MM.1S (cell line): ENCODE results near the gene PPP1R11.
"Not testable (repeated sequence)": the region's sequence is repeated elsewhere in the genome, so short reads cannot be mapped to it uniquely, and the experiment has no call there.

Experiments
- DNase-seq: peaks from one replicate; pipeline ENCODE4 v3.0.0-alpha.2; 2015
- H2AFZ ChIP-seq: fragments of 300-600 bp; sonication (generic); 2 replicates; pipeline ENCODE4 v1.6.0; 2016; ENCODE audit warnings: antibody characterized with exemption, low read length
- H3F3A ChIP-seq: fragments of 300-600 bp; sonication (generic); 2 replicates; pipeline ENCODE4 v1.6.1; 2016; ENCODE audit warnings: mild to moderate bottlenecking, antibody characterized with exemption, low read length, moderate library complexity, mixed read lengths; ENCODE audit not compliant: insufficient read depth
- H3K27ac ChIP-seq: fragments of 300-600 bp; sonication (generic); 2 replicates; pipeline ENCODE4 v1.5.1; 2016; ENCODE audit warnings: mild to moderate bottlenecking, low read length
- H3K27me3 ChIP-seq: fragments of 300-600 bp; sonication (generic); replicated peaks from 2 replicates; pipeline ENCODE4 v1.6.0; 2016; ENCODE audit warnings: low read length; ENCODE audit not compliant: insufficient read depth
- H3K36me3 ChIP-seq: fragments of 300-600 bp; sonication (generic); replicated peaks from 2 replicates; pipeline ENCODE4 v1.6.1; 2016; ENCODE audit warnings: mild to moderate bottlenecking, low read length, mixed read lengths; ENCODE audit not compliant: insufficient read depth
- H3K4me1 ChIP-seq: fragments of 300-600 bp; sonication (generic); 2 replicates; pipeline ENCODE4 v1.6.1; 2016; ENCODE audit warnings: low read length, mixed read lengths
- H3K4me2 ChIP-seq: fragments of 300-600 bp; sonication (generic); 2 replicates; pipeline ENCODE4 v1.6.0; 2016; ENCODE audit warnings: low read depth, low read length
- H3K4me3 ChIP-seq: fragments of 300-600 bp; sonication (generic); 2 replicates; pipeline ENCODE4 v1.5.1; 2016; ENCODE audit warnings: low read length, mixed read lengths
- H3K79me2 ChIP-seq: fragments of 300-600 bp; sonication (generic); 2 replicates; pipeline ENCODE4 v1.6.1; 2016; ENCODE audit warnings: mixed run types, low read length, mixed read lengths
- H3K9ac ChIP-seq: fragments of 300-600 bp; sonication (generic); 2 replicates; pipeline ENCODE4 v1.6.1; 2016; ENCODE audit warnings: low read length, mixed read lengths
- H3K9me2 ChIP-seq: fragments of 300-600 bp; sonication (generic); replicated peaks from 2 replicates; pipeline ENCODE4 v1.6.1; 2016; ENCODE audit warnings: mild to moderate bottlenecking, low read length, mixed read lengths; ENCODE audit not compliant: insufficient read depth
- H3K9me3 ChIP-seq: fragments of 300-600 bp; sonication (generic); replicated peaks from 2 replicates; pipeline ENCODE4 v1.6.1; 2016; ENCODE audit warnings: mild to moderate bottlenecking, low read length, mixed read lengths; ENCODE audit not compliant: insufficient read depth
- H4K20me1 ChIP-seq: fragments of 300-600 bp; sonication (generic); 2 replicates; pipeline ENCODE4 v1.6.1; 2016; ENCODE audit warnings: mild to moderate bottlenecking, low read length, moderate library complexity, mixed read lengths; ENCODE audit not compliant: insufficient read depth
- CTCF ChIP-seq: fragments of 300-600 bp; sonication (generic); IDR thresholded peaks from 2 replicates; pipeline ENCODE4 v1.5.1; 2016; ENCODE audit warnings: antibody characterized with exemption, low read length, mixed read lengths
- EZH2 ChIP-seq: fragments of 300-600 bp; sonication (generic); optimal IDR thresholded peaks from 2 replicates; pipeline ENCODE3; 2017; ENCODE audit warnings: low read depth, mild to moderate bottlenecking, antibody characterized with exemption, low read length, mixed read lengths
- EZH2phosphoT487 ChIP-seq: fragments of 300-600 bp; sonication (generic); IDR thresholded peaks from 2 replicates; pipeline ENCODE4 v1.6.1; 2018; ENCODE audit warnings: antibody characterized with exemption, low read length

Gene PPP1R11

DNA sequence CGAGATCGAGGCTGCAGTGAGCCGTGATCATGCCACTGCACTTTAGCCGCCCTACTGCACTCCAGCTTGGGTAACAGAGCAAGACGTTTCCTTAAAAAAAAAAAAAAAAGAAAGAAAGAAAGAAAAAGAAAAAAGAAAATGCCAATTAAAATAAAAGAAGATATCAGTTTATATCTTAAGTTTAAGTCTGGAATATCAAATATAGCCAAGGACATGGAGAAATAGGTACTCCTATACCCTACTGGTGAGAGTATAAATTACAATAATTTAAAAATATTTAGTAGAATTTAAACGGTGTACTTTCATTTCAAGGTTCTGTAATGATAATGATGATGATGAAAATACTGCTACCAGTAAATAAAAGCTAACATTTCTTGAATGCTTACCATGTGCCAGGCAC, 49.7 kb downstream of the PPP1R11 start:
- Histone ChIP-seq H4K20me1 (no peaks in the 10 kb centered on the region), H3K79me2 (no peaks in the 10 kb centered on the region), H3K9ac (no peak overlapping the region), H3K9me2 (no peaks in the 10 kb centered on the region), H3K4me1 (peaks cover 13% of the 10 kb centered on the region), H3K27ac (no peak overlapping the region), H3K4me3 (no peak overlapping the region), H3F3A (peaks cover 9% of the 10 kb centered on the region; the same call in 1 of the 2 replicates), H2AFZ (no peak overlapping the region), H3K9me3 (no peaks in the 10 kb centered on the region), H3K36me3 (no peaks in the 10 kb centered on the region), H3K27me3 (no peaks in the 10 kb centered on the region), H3K4me2 (no peak overlapping the region)
- no peak for DNase-seq
- TF ChIP-seq CTCF = no peak
- no peak for TF ChIP-seq EZH2
- TF ChIP-seq EZH2phosphoT487 = no peak

GRCh38 chr6:30118691-30119090, 51.7 kb downstream of the PPP1R11 start:
- not testable (repeated sequence) for H3K4me2 ChIP-seq, H4K20me1 ChIP-seq

More at GRCh38 chr6:30118691-30119090, 51.7 kb downstream of the PPP1R11 start:
- H3K9me2 ChIP-seq, H3K4me1 ChIP-seq, H3F3A ChIP-seq, H3K36me3 ChIP-seq, H2AFZ ChIP-seq, H3K9ac ChIP-seq, H3K4me3 ChIP-seq, H3K9me3 ChIP-seq, H3K79me2 ChIP-seq, H3K27ac ChIP-seq, DNase-seq, H3K27me3 ChIP-seq: not testable (repeated sequence)
